ENCODE measurements around the gene AK5. TPM values are rescaled to one million over a fixed set of nuclear protein-coding genes. Genes with fewer than 3 reads are reported as not detected.

The AK5 gene
- total RNA-seq, 1 donor from 2014 or later, result not detected

GRCh38 chr1:77350012-77350770 is 68.4 kb downstream of the AK5 start:
- no peak for DNase-seq (ENCODE audit: low spot score)

- DNase-seq (ENCODE audit: low spot score), result no peak
These were observed 72.7 kb downstream of the AK5 start for GRCh38 chr1:77354536-77354935.

GRCh38 chr1:77355010-77355409 is 73.2 kb downstream of the AK5 start:
- DNase-seq (ENCODE audit: low spot score), result no peak

GRCh38 chr1:77356136-77356535 is 74.3 kb downstream of the AK5 start:
- DNase-seq (ENCODE audit: low spot score), result no peak

- DNase-seq (ENCODE audit: low spot score), result no peak
These were observed 78.4 kb downstream of the AK5 start for GRCh38 chr1:77360256-77360655.

- no peak for DNase-seq (ENCODE audit: low spot score)
These were observed 79.8 kb downstream of the AK5 start for GRCh38 chr1:77361621-77362020.

DNA sequence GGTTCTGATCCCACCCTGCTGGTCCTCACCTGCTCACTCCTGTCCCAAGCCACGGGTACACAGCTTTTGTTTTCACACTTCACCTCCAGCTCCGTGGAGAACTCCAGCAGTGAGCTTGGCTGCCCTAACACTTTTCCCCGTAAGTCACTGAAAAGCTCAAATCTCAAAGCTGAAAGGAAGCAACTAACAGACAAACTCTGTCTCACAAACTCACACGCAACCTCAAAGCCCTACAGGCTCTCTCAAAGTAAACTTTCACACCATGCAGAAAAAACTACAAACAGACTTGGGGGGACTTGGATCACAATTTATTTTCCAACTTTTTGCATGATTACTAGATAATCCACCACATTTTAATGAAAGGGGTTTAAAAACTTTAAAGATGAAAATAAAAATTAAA is 88.3 kb downstream of the AK5 start:
- DNase-seq (ENCODE audit: low spot score), result no peak

DNA sequence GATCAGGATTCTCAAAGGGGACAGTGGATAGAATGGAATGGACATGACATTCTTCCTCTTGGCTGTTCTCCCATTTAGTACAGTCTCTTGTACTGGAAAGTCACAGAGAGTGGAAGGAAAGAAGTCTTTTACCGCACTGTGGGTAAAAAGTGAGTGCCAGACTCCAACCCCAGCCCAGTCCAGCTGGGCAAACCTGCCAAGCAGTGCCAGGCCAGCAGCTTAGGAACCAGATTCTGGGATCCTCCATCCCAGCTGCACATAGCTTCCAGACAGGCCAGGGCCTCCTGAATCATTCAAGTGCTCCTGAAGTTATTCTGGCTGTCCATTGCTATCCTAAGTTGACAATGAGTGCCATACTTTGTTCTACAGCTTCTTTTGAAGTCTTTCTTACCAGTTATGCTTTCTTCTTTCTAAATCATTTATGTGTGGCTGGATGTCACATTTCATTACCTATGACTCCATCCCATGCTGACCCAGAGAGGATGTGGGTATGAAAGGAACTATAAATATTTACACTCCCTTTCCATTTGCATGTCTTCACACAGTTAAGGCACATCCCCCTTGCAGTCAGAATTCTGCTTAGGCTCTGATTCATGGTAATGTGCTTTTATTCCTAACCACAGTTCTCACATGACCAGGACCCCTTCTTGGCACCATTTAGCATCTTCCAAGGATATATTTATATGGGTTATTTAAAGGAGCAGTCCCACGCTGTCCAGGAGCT is 88.9 kb downstream of the AK5 start:
- no peak for DNase-seq (ENCODE audit: low spot score)

DNA sequence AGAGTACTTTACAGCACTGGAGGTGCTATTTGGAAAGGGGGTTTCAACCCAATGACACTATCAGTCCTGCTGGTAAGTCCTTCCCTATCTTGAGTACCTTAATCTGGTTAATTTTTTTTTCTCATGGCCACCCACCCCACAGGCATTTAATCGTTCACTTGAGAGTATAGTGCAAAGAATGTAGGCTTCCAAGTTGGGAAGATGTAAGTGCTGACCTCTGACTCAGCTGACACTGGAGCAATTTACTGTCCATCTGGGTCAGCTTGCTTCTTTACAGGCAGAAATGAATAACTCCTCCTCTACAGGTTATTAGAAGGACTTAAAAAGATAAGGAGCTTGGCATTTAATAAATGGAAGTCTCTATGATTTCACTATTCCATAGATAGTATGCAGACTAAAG is 89.6 kb downstream of the AK5 start:
- DNase-seq (ENCODE audit: low spot score), result no peak

DNA sequence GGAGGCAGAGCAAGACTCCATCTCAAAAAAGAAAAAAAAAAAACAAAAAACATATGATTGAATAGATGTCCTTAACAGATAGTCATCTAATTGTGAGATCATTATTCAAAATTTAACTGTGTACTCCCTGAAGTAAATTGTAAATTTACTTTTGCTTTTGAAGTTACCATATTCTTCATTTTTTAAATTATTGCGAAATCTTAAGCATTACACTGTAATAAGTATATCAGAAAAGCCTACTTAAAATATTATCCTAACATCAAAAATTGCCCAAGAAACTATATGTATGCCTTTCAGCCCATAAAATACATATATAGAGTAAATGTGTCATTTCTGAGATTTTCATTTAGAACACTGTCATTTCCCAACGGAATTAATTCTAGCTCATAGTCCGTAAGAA is 91.9 kb downstream of the AK5 start:
- no peak for DNase-seq (ENCODE audit: low spot score)

DNA sequence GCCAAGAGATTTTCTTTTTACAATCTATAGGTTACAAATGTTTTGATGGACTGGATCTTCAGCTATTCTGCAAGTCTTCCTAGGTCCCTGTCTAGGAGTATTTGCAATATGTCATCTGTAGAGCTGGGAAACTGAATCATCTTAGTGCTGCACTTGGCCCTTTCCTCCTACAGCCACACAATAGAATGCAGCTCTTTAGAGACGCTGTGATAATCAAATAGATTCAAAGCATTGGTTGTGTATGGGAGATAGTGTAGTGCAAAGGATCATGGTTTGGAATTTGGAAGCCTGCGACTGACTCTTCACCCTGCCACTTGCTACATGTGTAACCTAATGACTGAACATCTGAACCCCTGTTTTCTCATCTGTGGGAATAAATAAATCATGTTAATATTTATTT is 93.7 kb downstream of the AK5 start:
- no peak for DNase-seq (ENCODE audit: low spot score)

DNA sequence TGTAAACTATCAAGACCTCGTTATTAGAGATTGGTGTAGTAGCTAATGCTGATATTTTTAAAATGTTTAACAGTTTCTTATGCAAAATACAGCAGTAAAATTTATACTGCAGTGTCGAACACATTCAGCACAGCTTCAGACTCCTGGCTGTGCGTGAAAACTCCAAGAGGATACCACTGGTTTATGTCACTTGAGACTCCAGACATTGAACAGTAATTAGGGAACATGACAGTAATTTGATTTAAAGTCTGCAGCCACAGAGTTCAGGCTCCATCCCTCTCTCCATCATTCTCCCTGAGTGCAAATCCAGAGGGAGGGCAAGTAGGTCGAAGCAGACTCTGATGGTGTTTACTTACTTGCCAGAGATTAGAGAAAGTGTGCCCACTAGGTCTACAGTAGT is 94.2 kb downstream of the AK5 start:
- no peak for DNase-seq (ENCODE audit: low spot score)

GRCh38 chr1:77378723-77379535 is 97.1 kb downstream of the AK5 start:
- DNase-seq (ENCODE audit: low spot score), result no peak

DNA sequence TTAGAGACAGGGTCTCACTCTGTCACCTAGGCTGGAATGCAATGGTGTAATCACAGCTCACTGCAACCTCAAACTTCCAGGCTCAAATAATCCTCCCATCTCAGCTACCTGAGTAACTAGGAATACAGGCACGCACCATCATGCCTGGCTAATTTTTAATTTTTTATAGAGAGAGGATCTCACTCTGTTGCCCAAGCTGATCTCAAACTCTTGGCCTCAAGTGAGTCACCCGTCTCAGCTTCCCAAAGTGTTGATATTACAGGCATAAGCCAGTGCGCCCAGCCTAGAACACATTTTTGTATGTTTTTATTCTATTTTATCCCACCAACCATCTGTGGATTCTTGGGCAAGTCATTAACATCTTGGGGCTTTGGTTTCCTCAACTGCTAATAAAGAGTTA is 100.5 kb downstream of the AK5 start:
- no peak for DNase-seq (ENCODE audit: low spot score)

DNA sequence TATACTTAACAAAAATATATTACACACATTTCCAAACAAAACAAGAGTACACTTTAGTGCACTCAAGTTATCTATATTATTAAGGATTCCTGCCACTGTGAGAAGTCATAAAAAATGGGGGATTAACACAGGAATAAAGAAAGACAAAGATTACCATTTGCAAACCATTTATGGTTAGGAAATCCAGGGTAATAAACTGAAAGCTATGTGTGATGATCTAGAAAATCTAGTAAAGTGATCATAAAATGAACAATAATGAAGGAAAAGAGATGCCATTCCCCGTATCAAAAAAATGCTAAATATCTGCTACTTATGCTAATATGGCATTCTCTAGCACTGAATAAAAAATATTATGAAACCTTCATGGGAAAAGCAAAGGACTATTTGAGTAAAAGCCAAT is 101.4 kb downstream of the AK5 start:
- DNase-seq (ENCODE audit: low spot score), result no peak

GRCh38 chr1:77385551-77385950 is 103.7 kb downstream of the AK5 start:
- DNase-seq (ENCODE audit: low spot score), result no peak

DNA sequence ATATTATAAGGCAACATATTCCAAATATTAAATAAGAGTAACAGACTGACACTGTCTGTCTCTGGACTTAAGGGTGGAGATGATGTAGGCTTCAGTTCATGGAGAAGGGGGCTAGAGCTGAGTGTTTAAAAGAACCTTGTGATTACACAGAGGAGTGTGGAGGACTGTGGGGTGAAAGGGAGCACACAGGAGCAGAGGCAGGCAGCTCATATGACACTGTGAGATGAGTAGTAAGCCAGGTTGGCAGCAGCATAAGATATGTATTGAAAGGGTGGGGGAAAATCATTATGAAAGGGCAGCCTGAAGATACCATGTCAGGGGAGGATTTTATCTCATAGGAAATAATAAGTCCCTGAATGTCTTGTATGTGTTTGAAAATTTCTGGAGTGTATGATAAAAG is 104.5 kb downstream of the AK5 start:
- DNase-seq (ENCODE audit: low spot score), result no peak

DNA sequence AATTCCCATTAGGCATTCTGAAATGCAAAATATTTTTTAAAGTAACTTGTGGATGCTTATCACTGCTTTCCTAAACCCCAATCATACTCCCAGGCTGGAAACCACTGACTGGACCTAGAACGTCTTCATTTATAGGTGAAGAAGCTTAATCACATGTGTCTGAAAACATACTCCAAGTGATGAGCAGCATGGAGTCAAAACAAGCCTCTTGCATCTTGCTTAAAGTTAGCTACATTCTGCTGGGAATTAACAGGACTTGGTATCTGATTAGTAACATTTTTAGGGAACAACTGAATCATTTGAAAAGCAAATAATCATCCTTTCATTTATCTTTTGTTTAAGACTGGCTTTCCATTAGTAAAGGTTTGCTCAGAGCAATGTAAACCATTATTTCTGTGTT is 105.7 kb downstream of the AK5 start:
- DNase-seq (ENCODE audit: low spot score), result no peak

DNA sequence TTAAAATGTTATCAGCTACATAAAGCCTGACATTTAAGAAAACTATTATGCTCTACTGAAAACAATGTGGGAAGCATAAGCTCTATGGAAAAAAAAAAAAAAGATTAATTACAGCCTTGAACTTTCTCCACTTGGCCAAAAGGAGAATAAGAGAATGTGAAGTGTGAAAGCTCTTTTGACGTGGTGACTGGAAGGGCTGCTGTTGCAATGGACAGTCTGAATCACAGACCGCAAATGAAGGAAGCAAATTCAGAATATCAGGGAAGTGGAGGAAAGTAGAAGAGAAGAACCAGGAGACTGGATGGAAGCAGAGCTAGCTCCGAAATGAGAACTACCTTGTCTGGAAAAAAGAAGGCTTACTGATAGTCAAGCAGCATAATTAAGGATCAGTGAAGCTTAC is 106.8 kb downstream of the AK5 start:
- no peak for DNase-seq (ENCODE audit: low spot score)

GRCh38 chr1:77392486-77392885 is 110.7 kb downstream of the AK5 start:
- no peak for DNase-seq (ENCODE audit: low spot score)

GRCh38 chr1:77394166-77394565 is 112.3 kb downstream of the AK5 start:
- no peak for DNase-seq (ENCODE audit: low spot score)

DNA sequence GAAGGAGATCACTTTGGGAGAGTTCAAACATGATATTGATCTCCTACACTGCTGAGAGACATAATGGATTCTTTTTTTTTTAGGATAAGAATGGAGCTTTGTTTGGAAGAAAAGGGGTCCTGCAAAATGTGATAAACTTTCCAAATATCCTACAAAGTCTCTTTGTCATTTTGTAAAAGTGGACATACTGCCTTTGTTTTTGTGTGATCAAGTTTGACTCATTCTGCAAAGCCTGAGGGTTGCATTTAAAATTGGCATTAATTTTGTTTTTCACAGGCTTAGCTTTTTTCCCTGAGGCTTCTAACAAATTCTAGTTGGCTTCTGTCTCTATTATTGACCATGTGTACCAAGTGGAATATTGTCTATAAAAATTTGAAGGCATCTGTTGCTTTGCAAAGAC is 113.2 kb downstream of the AK5 start:
- DNase-seq (ENCODE audit: low spot score), result no peak

All from mesenteric fat pad (tissue), 1 donor.